Adrenal gland (tissue), 5 donors: ENCODE measurements around the gene SLC22A12.

Experiments used
- CTCF ChIP-seq, 6 experiments: fragments of 450-650 bp in 4 of 6; fragments of 200-600 bp in 2 of 6; sonication (generic) in 1 of 6; IDR thresholded peaks; 1 replicate in 5 of 6; 2 replicates in 1 of 6; pipeline versions ENCODE4 v1.5.1 to v1.8.0; 2016 to 2021; ENCODE audit warnings: antibody characterized with exemption in 6 of 6, mild to moderate bottlenecking in 2 of 6, moderate library complexity in 1 of 6
- POLR2A ChIP-seq, 2 donors: fragments of 450-650 bp; IDR thresholded peaks; one replicate each; pipeline ENCODE4 v1.6.1; 2017; ENCODE audit warnings: antibody characterized with exemption in 2 of 2, mild to moderate bottlenecking in 2 of 2, moderate library complexity in 1 of 2
- donor health status: DM: no; HTN: no; CAD: no.

- TF ChIP-seq CTCF (IDR thresholded peaks at IDR 0.05), result no peak
- no peak for TF ChIP-seq POLR2A (IDR thresholded peaks at IDR 0.05)
Measured at GRCh38 chr11:64604458-64605243, 13.6 kb downstream of the SLC22A12 start.
